ENCODE data around the gene ELF1. TPM values are rescaled to one million over a fixed set of nuclear protein-coding genes. Genes with fewer than 3 reads are reported as not detected.
"Not testable (repeated sequence)": the region's sequence is repeated elsewhere in the genome, so short reads cannot be mapped to it uniquely, and the experiment has no call there.

The ELF1 gene
- total RNA-seq, 1 donor from 2014 or later = 47.4 TPM

DNA sequence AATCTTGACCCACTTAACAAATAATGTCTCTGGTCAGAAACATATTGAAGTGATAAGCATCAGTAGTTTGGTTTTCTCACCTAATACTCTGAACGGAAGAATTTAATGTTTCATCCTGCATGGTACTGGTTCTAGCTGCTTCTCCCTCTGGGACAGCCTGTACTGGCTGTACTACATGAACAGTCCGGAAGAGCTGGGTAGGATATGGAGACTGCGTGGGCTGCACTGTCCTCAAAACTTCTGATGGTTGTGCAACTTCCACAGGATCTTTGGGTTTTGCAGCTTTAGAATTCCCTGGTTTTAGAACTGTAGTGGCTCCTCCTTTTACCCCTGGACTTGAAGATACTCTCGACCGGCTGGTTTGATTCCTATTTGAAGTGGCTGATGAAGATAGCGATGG lies 78.3 kb downstream of the ELF1 start:
- H3K9me3 Mint-ChIP-seq = no peaks in the 10 kb centered on the region
- no peak overlapping the region for H3K27ac Mint-ChIP-seq
- no peak for DNase-seq (ENCODE audit: extremely low spot score, unreplicated experiment)
- peaks cover 40% of the 10 kb centered on the region for H3K36me3 Mint-ChIP-seq
- no peaks in the 10 kb centered on the region for H3K4me1 Mint-ChIP-seq (ENCODE audit: unreplicated experiment)
- TF ChIP-seq CTCF (conservative IDR thresholded peaks at IDR 0.05) = no peak
- no peaks in the 10 kb centered on the region for H3K27me3 Mint-ChIP-seq
- H3K4me3 Mint-ChIP-seq = no peak overlapping the region

- no peak overlapping the region for H3K27ac Mint-ChIP-seq
Observed at GRCh38 chr13:40933508-40934204, 85.5 kb downstream of the ELF1 start.

GRCh38 chr13:40932252-40932651 lies 86.9 kb downstream of the ELF1 start:
- Mint-ChIP-seq H3K27me3 (no peaks in the 10 kb centered on the region), H3K27ac (no peak overlapping the region), H3K4me3 (no peak overlapping the region), H3K4me1 (ENCODE audit: unreplicated experiment) (no peaks in the 10 kb centered on the region), H3K9me3 (no peaks in the 10 kb centered on the region), H3K36me3 (peaks cover 3% of the 10 kb centered on the region)
- no peak for DNase-seq (ENCODE audit: extremely low spot score, unreplicated experiment)
- TF ChIP-seq CTCF (conservative IDR thresholded peaks at IDR 0.05) = no peak

More at GRCh38 chr13:40933508-40934204, 85.5 kb downstream of the ELF1 start:
- H3K4me1 Mint-ChIP-seq (ENCODE audit: unreplicated experiment) = no peaks in the 10 kb centered on the region
- H3K36me3 Mint-ChIP-seq = peaks cover 7% of the 10 kb centered on the region
- no peak overlapping the region for H3K4me3 Mint-ChIP-seq
- H3K9me3 Mint-ChIP-seq = no peaks in the 10 kb centered on the region
- no peak for TF ChIP-seq CTCF (conservative IDR thresholded peaks at IDR 0.05)
- DNase-seq (ENCODE audit: extremely low spot score, unreplicated experiment) = no peak
- H3K27me3 Mint-ChIP-seq = no peaks in the 10 kb centered on the region

DNA sequence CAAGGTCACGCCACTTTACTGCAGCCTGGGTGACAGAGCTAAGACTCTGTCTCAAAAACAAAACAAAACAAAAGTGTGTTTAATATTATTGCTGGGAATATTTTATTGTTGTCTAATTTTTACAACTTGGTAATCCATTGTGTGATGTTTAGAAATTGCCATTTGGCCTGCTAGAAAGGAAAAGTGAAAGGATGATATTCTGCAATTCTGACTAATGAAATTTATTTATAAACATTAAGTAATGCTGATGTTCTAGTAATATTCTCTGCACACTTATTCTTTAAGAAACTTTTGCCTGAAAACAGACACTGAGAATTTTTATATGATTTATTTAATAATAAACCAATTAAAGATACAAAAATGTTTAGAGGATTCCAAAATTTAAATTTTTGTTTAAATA lies 87.4 kb downstream of the ELF1 start:
- H3K36me3 Mint-ChIP-seq = no peaks in the 10 kb centered on the region
- no peak for DNase-seq (ENCODE audit: extremely low spot score, unreplicated experiment)
- H3K4me1 Mint-ChIP-seq (ENCODE audit: unreplicated experiment) = no peaks in the 10 kb centered on the region
- H3K27me3 Mint-ChIP-seq = no peaks in the 10 kb centered on the region
- H3K9me3 Mint-ChIP-seq = no peaks in the 10 kb centered on the region
- H3K4me3 Mint-ChIP-seq = no peak overlapping the region
- no peak overlapping the region for H3K27ac Mint-ChIP-seq
- TF ChIP-seq CTCF (conservative IDR thresholded peaks at IDR 0.05) = no peak

- H3K27ac Mint-ChIP-seq, H3K4me3 Mint-ChIP-seq: not testable (repeated sequence)
Observed at GRCh38 chr13:40929883-40930282, 89.2 kb downstream of the ELF1 start.

GRCh38 chr13:40928980-40929379 lies 90.1 kb downstream of the ELF1 start:
- Mint-ChIP-seq H3K4me3 (no peak overlapping the region), H3K27ac (no peak overlapping the region)
- DNase-seq (ENCODE audit: extremely low spot score, unreplicated experiment) = no peak

More at GRCh38 chr13:40929883-40930282, 89.2 kb downstream of the ELF1 start:
- H3K27me3 Mint-ChIP-seq; H3K9me3 Mint-ChIP-seq; DNase-seq (ENCODE audit: extremely low spot score, unreplicated experiment); H3K4me1 Mint-ChIP-seq (ENCODE audit: unreplicated experiment); H3K36me3 Mint-ChIP-seq: not testable (repeated sequence)

More at GRCh38 chr13:40928980-40929379, 90.1 kb downstream of the ELF1 start:
- no peaks in the 10 kb centered on the region for H3K27me3 Mint-ChIP-seq
- H3K36me3 Mint-ChIP-seq = no peaks in the 10 kb centered on the region
- no peaks in the 10 kb centered on the region for H3K4me1 Mint-ChIP-seq (ENCODE audit: unreplicated experiment)
- no peaks in the 10 kb centered on the region for H3K9me3 Mint-ChIP-seq
- no peak for TF ChIP-seq CTCF (conservative IDR thresholded peaks at IDR 0.05)

All from type B pancreatic cell (in vitro differentiated cells).